Stimulated activated naive CD8-positive, alpha-beta T cell treated with anti-CD3 and anti-CD28 coated beads, Interleukin-15, Interleukin-2, amounts not matched to agents 100 ng/mL and 50 ng/mL, for 24 hours (primary cell): ENCODE results near the gene SLC25A42.

Experiments used
- H3K27ac Mint-ChIP-seq: one replicate; pipeline ENCODE4 v1.8.0; 2021; ENCODE audit warnings: mild to moderate bottlenecking, mixed read lengths
- H3K27me3 Mint-ChIP-seq: one replicate; pipeline ENCODE4 v1.8.0; 2021; ENCODE audit warnings: mixed read lengths
- H3K36me3 Mint-ChIP-seq: one replicate; pipeline ENCODE4 v1.8.0; 2021; ENCODE audit warnings: low read depth, mixed read lengths
- H3K4me1 Mint-ChIP-seq: one replicate; pipeline ENCODE4 v1.8.0; 2021; ENCODE audit warnings: low read depth, mixed read lengths
- H3K4me3 Mint-ChIP-seq: one replicate; pipeline ENCODE4 v1.8.0; 2021; ENCODE audit warnings: mild to moderate bottlenecking, mixed read lengths
- H3K9me3 Mint-ChIP-seq: one replicate; pipeline ENCODE4 v1.8.0; 2021; ENCODE audit warnings: mixed read lengths

The SLC25A42 gene

GRCh38 chr19:19039901-19040300 lies 23.9 kb upstream of the SLC25A42 start:
- H3K27ac Mint-ChIP-seq, result peak overlapping the region; percentile 63
- H3K4me1 Mint-ChIP-seq, result peaks cover 29% of the 10 kb centered on the region
- no peak overlapping the region for H3K4me3 Mint-ChIP-seq
- H3K9me3 Mint-ChIP-seq, result no peaks in the 10 kb centered on the region
- H3K27me3 Mint-ChIP-seq, result no peaks in the 10 kb centered on the region
- H3K36me3 Mint-ChIP-seq, result peaks cover 48% of the 10 kb centered on the region

GRCh38 chr19:19040417-19040816 lies 23.4 kb upstream of the SLC25A42 start:
- Mint-ChIP-seq H3K27ac (no peak overlapping the region), H3K4me3 (no peak overlapping the region), H3K9me3 (no peaks in the 10 kb centered on the region), H3K4me1 (peaks cover 29% of the 10 kb centered on the region), H3K36me3 (peaks cover 53% of the 10 kb centered on the region), H3K27me3 (no peaks in the 10 kb centered on the region)

- Mint-ChIP-seq H3K9me3 (no peaks in the 10 kb centered on the region), H3K27ac (no peak overlapping the region), H3K4me1 (peaks cover 18% of the 10 kb centered on the region), H3K36me3 (peaks cover 39% of the 10 kb centered on the region), H3K27me3 (no peaks in the 10 kb centered on the region), H3K4me3 (no peak overlapping the region)
Observed at GRCh38 chr19:19042732-19043280, 21.0 kb upstream of the SLC25A42 start.

- no peaks in the 10 kb centered on the region for H3K27me3 Mint-ChIP-seq
- peaks cover 42% of the 10 kb centered on the region for H3K36me3 Mint-ChIP-seq
- H3K4me1 Mint-ChIP-seq, result peaks cover 18% of the 10 kb centered on the region
- H3K9me3 Mint-ChIP-seq, result no peaks in the 10 kb centered on the region
- H3K27ac Mint-ChIP-seq, result no peak overlapping the region
- H3K4me3 Mint-ChIP-seq, result no peak overlapping the region
Observed at GRCh38 chr19:19043481-19043880, 20.3 kb upstream of the SLC25A42 start.

- no peaks in the 10 kb centered on the region for H3K27me3 Mint-ChIP-seq
- H3K4me3 Mint-ChIP-seq, result no peak overlapping the region
- H3K36me3 Mint-ChIP-seq, result peaks cover 45% of the 10 kb centered on the region
- peaks cover 18% of the 10 kb centered on the region for H3K4me1 Mint-ChIP-seq
- no peaks in the 10 kb centered on the region for H3K9me3 Mint-ChIP-seq
- H3K27ac Mint-ChIP-seq, result no peak overlapping the region
Observed at GRCh38 chr19:19043881-19044280, 19.9 kb upstream of the SLC25A42 start.

- no peak overlapping the region for H3K27ac Mint-ChIP-seq
- no peaks in the 10 kb centered on the region for H3K4me1 Mint-ChIP-seq
- H3K27me3 Mint-ChIP-seq, result no peaks in the 10 kb centered on the region
- H3K36me3 Mint-ChIP-seq, result peaks cover 53% of the 10 kb centered on the region
- no peak overlapping the region for H3K4me3 Mint-ChIP-seq
- H3K9me3 Mint-ChIP-seq, result no peaks in the 10 kb centered on the region
Observed at GRCh38 chr19:19049406-19049805, 14.4 kb upstream of the SLC25A42 start.

GRCh38 chr19:19050104-19050503 lies 13.7 kb upstream of the SLC25A42 start:
- Mint-ChIP-seq H3K4me3 (no peak overlapping the region), H3K36me3 (peaks cover 51% of the 10 kb centered on the region), H3K4me1 (no peaks in the 10 kb centered on the region), H3K27me3 (no peaks in the 10 kb centered on the region), H3K27ac (no peak overlapping the region), H3K9me3 (no peaks in the 10 kb centered on the region)

- no peak overlapping the region for H3K4me3 Mint-ChIP-seq
- H3K27ac Mint-ChIP-seq, result no peak overlapping the region
- peaks cover 51% of the 10 kb centered on the region for H3K36me3 Mint-ChIP-seq
- H3K27me3 Mint-ChIP-seq, result no peaks in the 10 kb centered on the region
- no peaks in the 10 kb centered on the region for H3K4me1 Mint-ChIP-seq
- no peaks in the 10 kb centered on the region for H3K9me3 Mint-ChIP-seq
Observed at GRCh38 chr19:19050731-19051130, 13.1 kb upstream of the SLC25A42 start.

- Mint-ChIP-seq H3K27me3 (no peaks in the 10 kb centered on the region), H3K36me3 (peaks cover 54% of the 10 kb centered on the region), H3K9me3 (no peaks in the 10 kb centered on the region), H3K27ac (no peak overlapping the region), H3K4me3 (no peak overlapping the region), H3K4me1 (no peaks in the 10 kb centered on the region)
Observed at GRCh38 chr19:19051478-19052213, 12.1 kb upstream of the SLC25A42 start.

- no peak overlapping the region for H3K27ac Mint-ChIP-seq
- no peaks in the 10 kb centered on the region for H3K4me1 Mint-ChIP-seq
- no peaks in the 10 kb centered on the region for H3K27me3 Mint-ChIP-seq
- H3K36me3 Mint-ChIP-seq, result peaks cover 45% of the 10 kb centered on the region
- H3K9me3 Mint-ChIP-seq, result no peaks in the 10 kb centered on the region
- no peak overlapping the region for H3K4me3 Mint-ChIP-seq
Observed at GRCh38 chr19:19052921-19053320, 10.9 kb upstream of the SLC25A42 start.

GRCh38 chr19:19053508-19054314 lies 10.1 kb upstream of the SLC25A42 start:
- no peaks in the 10 kb centered on the region for H3K4me1 Mint-ChIP-seq
- H3K27ac Mint-ChIP-seq, result no peak overlapping the region
- no peak overlapping the region for H3K4me3 Mint-ChIP-seq
- peaks cover 39% of the 10 kb centered on the region for H3K36me3 Mint-ChIP-seq
- H3K9me3 Mint-ChIP-seq, result no peaks in the 10 kb centered on the region
- no peaks in the 10 kb centered on the region for H3K27me3 Mint-ChIP-seq

GRCh38 chr19:19054315-19054938 lies 9.4 kb upstream of the SLC25A42 start:
- Mint-ChIP-seq H3K4me1 (no peaks in the 10 kb centered on the region), H3K36me3 (peaks cover 39% of the 10 kb centered on the region), H3K27me3 (no peaks in the 10 kb centered on the region), H3K9me3 (no peaks in the 10 kb centered on the region), H3K27ac (no peak overlapping the region), H3K4me3 (no peak overlapping the region)

- H3K27ac Mint-ChIP-seq, result no peak overlapping the region
- H3K4me1 Mint-ChIP-seq, result no peaks in the 10 kb centered on the region
- peaks cover 39% of the 10 kb centered on the region for H3K36me3 Mint-ChIP-seq
- H3K4me3 Mint-ChIP-seq, result no peak overlapping the region
- H3K9me3 Mint-ChIP-seq, result no peaks in the 10 kb centered on the region
- no peaks in the 10 kb centered on the region for H3K27me3 Mint-ChIP-seq
Observed at GRCh38 chr19:19054939-19055440, 8.8 kb upstream of the SLC25A42 start.

- Mint-ChIP-seq H3K9me3 (no peaks in the 10 kb centered on the region), H3K27ac (no peak overlapping the region), H3K36me3 (peaks cover 32% of the 10 kb centered on the region), H3K4me1 (no peaks in the 10 kb centered on the region), H3K27me3 (no peaks in the 10 kb centered on the region), H3K4me3 (no peak overlapping the region)
Observed at GRCh38 chr19:19055701-19056100, 8.1 kb upstream of the SLC25A42 start.
